Erythroblast (primary cell): ENCODE data around the gene TMEM120B.

Experiments used
- GATA1 ChIP-seq: IDR thresholded peaks from 2 replicates; pipeline ENCODE4 v1.6.1; 2011; ENCODE audit warnings: low read depth, mild to moderate bottlenecking, control low read depth, low read length, moderate library complexity
- POLR2A ChIP-seq: IDR thresholded peaks from 2 replicates; pipeline ENCODE4 v1.6.1; 2011; ENCODE audit warnings: mild to moderate bottlenecking, low read length

GRCh38 chr12:121795034-121795968, 82.7 kb downstream of the TMEM120B start:
- TF ChIP-seq POLR2A (peak; percentile 37), GATA1 (no peak)
